KOPT-K1 (cell line): ENCODE measurements around the gene ATP2C1.
"Not testable (repeated sequence)": the region's sequence is repeated elsewhere in the genome, so short reads cannot be mapped to it uniquely, and the experiment has no call there.

Source experiments
- H3K27ac ChIP-seq: fragments of 200-600 bp; sonication (generic); 2 replicates; pipeline ENCODE4 v1.5.1; 2016; ENCODE audit warnings: antibody characterized with exemption, mild to moderate bottlenecking, low read depth, low read length; ENCODE audit not compliant: poor library complexity, severe bottlenecking
- H3K36me3 ChIP-seq: fragments of 200-600 bp; sonication (generic); 2 replicates; pipeline ENCODE4 v1.5.1; 2017; ENCODE audit warnings: antibody characterized with exemption, mild to moderate bottlenecking, low read length, moderate library complexity; ENCODE audit not compliant: insufficient read depth
- H3K9me3 ChIP-seq: fragments of 200-600 bp; sonication (generic); 2 replicates; pipeline ENCODE4 v1.5.1; 2017; ENCODE audit warnings: antibody characterized with exemption, low read length, mild to moderate bottlenecking; ENCODE audit not compliant: insufficient read depth, poor library complexity, severe bottlenecking

ATP2C1 gene

GRCh38 chr3:131020122-131020693 lies 126.3 kb downstream of the ATP2C1 start:
- no peak overlapping the region for H3K27ac ChIP-seq

DNA sequence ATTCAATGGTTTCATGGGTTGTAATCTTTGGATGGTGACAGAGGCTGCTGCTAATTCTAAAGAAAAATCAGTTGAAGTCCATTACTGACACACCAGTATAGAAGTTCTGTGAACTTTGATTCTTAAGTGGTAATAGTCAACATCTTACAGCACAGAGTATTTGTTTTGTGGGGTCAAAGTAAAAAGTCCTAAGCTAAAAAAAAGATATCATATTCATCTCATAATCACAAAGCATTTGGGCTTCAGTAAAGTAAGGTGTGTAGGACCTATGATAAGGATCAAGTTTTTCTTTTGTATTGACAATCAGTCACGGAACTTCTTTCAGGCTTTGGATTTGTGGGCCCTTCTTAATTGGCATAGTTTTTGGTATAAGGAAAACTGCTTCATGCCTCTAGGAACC lies 131.7 kb downstream of the ATP2C1 start:
- Histone ChIP-seq H3K27ac (peak overlapping the region; percentile 83), H3K36me3 (peaks cover 39% of the 10 kb centered on the region), H3K9me3 (no peaks in the 10 kb centered on the region)

More at GRCh38 chr3:131020122-131020693, 126.3 kb downstream of the ATP2C1 start:
- H3K36me3 ChIP-seq = peaks cover 89% of the 10 kb centered on the region
- H3K9me3 ChIP-seq = no peaks in the 10 kb centered on the region

DNA sequence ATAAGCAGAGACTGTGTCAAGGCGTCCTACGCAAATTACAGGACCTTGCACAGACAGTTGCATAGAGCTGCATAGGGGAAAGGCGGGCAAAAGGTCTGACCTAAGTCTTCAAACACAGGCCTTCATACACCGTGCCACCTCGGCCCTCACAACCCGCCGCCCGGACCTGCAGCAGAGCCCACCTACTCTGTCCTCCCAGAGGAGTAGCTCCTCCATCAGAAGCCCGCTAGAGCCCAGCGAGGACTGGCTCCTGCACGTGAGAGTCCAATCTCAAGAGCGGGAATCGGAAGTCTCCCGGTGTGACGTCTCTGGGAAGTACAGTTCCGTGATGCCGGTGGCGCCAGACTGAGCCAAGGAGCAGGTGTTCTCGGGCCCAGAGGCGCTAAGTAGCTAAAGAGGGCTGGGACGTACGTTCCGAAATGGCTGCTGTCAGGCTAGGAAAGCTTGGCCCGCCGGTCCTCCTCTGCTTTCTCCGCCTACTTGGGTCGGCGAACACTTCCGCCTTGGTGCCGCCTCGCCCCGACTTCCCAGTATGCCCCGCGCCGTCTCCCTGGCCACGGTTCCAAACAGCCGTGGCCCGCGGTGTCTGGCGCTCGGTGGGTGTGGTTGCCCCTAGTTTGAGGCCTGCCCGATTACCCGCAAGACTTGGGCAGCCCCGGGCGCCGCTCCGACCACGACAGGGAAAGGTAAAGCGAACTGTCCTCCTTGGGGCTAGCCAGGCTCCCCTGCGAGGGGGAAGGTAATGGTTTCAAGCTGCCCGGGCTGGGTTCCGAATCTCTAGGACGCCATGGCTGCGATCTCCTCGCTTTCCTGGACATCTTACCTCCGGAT lies 132.7 kb downstream of the ATP2C1 start, which contains the start of the genes ASTE1 and NEK11:
Gene ASTE1 (minus strand): TSS at position 505 of the 831 bp plus-strand sequence. CDS start 1,519 bp downstream, outside the sequence.
Gene NEK11 (plus strand): TSS at position 557 of the 831 bp plus-strand sequence. CDS start 2,832 bp downstream, outside the sequence.
- Histone ChIP-seq H3K9me3 (no peaks in the 10 kb centered on the region), H3K36me3 (peaks cover 30% of the 10 kb centered on the region), H3K27ac (peak within 1 kb of the TSS; percentile 83)

DNA sequence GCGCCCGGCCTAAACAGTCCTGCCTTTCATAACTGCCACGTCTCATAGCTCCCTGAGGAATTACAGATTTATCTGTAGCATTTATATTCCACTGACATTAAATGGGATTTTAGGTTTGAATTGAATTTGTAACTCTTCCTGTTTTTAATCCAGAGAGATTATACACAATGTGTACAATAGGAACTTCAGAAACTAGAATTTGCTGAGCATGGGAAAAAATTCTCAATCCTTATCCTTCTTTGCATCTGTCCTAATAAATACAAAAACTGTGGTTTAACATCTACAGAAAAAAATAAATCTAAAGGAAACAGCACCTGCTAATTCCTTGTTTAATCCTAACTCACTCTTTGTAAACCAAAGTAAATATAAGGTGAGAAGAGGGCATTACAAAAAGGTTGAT lies 135.0 kb downstream of the ATP2C1 start:
- Histone ChIP-seq H3K27ac (no peak overlapping the region), H3K36me3 (peaks cover 12% of the 10 kb centered on the region), H3K9me3 (no peaks in the 10 kb centered on the region)

DNA sequence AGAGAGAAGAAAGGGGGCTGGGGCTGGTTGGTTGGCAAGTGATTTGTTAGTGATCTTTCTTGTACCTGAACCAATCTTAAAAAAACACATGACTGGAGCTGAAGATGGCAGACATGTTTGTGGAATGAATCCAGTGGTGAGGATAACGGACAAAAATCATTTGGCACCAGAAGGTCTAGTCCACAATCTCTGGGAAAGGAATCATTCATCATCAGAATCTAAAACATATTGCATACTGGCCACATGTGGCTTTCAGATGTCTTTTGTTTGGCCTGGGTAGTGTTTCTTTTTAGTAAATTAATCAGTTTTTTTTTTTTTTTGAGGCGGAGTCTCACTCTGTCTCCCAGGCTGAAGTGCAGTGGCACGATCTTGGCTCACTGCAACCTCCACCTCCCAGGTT lies 137.8 kb downstream of the ATP2C1 start:
- Histone ChIP-seq H3K36me3 (no peaks in the 10 kb centered on the region), H3K27ac (no peak overlapping the region), H3K9me3 (no peaks in the 10 kb centered on the region)

DNA sequence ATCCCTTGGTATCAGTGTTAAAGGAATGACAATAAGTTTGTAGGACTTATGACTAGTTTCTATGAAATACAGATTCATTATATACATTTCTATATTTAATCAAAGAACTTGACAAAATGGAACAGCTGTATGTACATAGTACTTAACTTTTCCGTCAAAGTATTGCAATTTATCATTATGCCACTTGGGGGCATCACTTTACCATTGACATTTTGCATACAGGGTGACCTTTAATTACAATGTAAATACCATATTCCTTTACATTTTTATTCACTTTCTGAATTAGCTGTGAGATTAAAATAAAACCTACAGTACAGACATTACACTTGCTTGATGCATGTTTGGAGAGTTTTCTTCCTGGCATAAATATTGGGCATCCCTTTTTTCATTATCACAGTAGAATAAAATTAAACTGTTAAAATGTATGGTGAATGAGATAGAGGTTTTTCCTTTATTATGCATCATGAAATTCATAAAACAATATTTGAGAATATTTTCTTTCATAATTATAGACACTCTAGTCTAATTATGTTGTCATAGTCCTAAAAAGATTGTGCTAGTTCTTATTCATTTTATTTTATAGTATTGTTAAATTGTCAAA lies 139.7 kb downstream of the ATP2C1 start:
- Histone ChIP-seq H3K27ac (no peak overlapping the region), H3K36me3 (no peaks in the 10 kb centered on the region), H3K9me3 (no peaks in the 10 kb centered on the region)

DNA sequence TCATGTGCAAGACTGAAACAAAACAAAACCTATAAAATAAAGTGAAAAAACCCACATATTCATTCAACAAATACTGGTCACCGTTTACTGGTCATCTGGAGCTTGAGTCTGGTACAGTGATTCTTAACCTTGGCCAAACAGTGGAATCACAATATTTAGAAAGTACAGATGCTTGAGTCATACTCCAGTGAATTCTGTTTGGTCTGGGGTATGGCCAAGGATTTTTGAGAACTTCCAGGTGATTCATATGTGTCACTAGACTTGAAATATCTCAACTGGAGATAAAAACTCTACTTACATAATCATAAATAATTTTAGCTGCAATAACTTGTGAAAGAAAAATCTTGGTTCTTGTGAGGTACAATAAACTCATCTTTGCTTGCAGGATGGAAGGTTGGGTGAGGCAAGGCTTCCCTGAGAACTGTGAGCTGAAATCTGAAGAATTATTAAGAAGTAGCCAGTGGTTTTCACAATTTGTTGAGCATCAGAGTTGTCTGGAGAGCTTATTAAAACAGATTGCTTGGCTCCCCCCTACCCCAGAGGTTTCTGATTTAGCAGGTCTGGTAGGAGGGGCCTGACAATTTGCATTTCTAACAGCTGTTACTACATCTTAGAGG lies 142.4 kb downstream of the ATP2C1 start:
- Histone ChIP-seq H3K36me3 (no peaks in the 10 kb centered on the region), H3K27ac (no peak overlapping the region), H3K9me3 (no peaks in the 10 kb centered on the region)

- Histone ChIP-seq H3K27ac (no peak overlapping the region), H3K36me3 (no peaks in the 10 kb centered on the region), H3K9me3 (no peaks in the 10 kb centered on the region)
These were observed 143.1 kb downstream of the ATP2C1 start for GRCh38 chr3:131036986-131037385.

GRCh38 chr3:131038326-131038725 lies 144.4 kb downstream of the ATP2C1 start:
- H3K36me3 ChIP-seq = no peaks in the 10 kb centered on the region
- H3K9me3 ChIP-seq = no peaks in the 10 kb centered on the region
- no peak overlapping the region for H3K27ac ChIP-seq

- H3K36me3 ChIP-seq, H3K9me3 ChIP-seq: not testable (repeated sequence)
- H3K27ac ChIP-seq = peak overlapping the region; percentile 42
These were observed 148.5 kb downstream of the ATP2C1 start for GRCh38 chr3:131042271-131042985.

GRCh38 chr3:131047582-131047981 lies 153.7 kb downstream of the ATP2C1 start:
- no peaks in the 10 kb centered on the region for H3K36me3 ChIP-seq
- no peaks in the 10 kb centered on the region for H3K9me3 ChIP-seq
- no peak overlapping the region for H3K27ac ChIP-seq

- Histone ChIP-seq H3K9me3 (no peaks in the 10 kb centered on the region), H3K27ac (no peak overlapping the region), H3K36me3 (no peaks in the 10 kb centered on the region)
These were observed 154.1 kb downstream of the ATP2C1 start for GRCh38 chr3:131048030-131048429.

DNA sequence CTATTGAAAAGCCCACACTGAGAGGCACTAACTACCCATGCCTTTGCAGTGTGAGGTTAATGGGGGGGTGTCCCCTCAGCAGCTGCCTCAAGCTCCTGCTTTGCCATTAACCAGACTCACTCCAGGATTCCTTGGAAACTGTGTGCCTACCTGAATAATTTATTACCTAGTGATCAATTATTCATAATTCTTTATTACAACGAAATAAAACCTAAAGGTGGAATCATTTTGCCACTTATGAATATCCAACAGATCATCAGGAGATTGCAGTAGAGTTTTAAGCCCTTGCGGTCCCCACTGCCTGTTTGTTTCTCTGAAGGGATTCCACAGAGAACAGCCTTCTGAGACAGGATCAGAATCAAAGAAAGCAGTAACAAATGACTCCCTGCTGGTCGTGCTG lies 156.1 kb downstream of the ATP2C1 start:
- Histone ChIP-seq H3K27ac (no peak overlapping the region), H3K9me3 (no peaks in the 10 kb centered on the region), H3K36me3 (no peaks in the 10 kb centered on the region)

DNA sequence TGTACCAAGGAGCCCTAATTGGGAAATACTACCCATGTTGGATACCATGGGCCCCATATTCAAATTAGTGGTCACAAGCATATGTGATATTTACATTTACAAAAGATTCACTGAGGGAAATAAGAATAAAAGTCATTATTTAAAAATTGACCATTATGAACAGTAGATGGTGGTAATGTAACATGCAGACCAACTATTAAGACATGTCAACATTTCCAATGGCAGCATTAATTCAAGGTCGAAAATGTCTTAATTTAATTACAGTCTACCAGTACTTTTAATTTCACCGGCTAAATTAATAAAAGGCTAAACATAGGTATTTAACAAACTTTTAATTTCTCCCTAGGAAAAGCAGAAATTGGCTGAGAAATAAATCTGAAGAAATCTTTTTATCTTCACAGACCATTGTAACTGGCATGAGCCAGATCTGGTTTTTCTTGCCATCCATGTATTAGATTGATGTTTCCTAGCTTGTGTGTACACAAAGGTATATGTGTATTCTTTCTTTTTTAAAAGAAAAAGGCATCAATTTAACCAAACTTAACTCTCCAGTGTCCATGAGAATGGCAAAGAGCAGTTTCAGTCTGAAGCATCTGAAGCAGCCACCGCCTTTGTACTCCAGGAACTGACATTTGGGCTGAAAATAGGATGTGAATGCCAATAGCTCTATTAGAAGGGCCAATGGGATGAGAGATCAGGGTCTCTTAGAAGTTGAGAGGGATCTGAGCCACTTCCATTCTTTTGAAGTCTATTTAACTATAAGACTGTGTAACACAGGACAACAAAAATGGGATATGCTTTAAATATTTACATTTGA lies 159.4 kb downstream of the ATP2C1 start:
- Histone ChIP-seq H3K27ac (no peak overlapping the region), H3K36me3 (no peaks in the 10 kb centered on the region), H3K9me3 (no peaks in the 10 kb centered on the region)
